Brain microvascular endothelial cell (primary cell): ENCODE results near the gene TAGLN2.
A peak's percentile ranks its signal among the peaks of the same experiment; 100 is the strongest.

Experiments
- DNase-seq: peaks from one replicate; pipeline ENCODE4 v3.0.0-alpha.2; 2020
- H3K27ac ChIP-seq: fragments of 250-450 bp; sonication (Bioruptor Pico); 2 replicates; pipeline ENCODE4 v1.5.1; 2020; ENCODE audit warnings: mild to moderate bottlenecking, moderate library complexity
- H3K27me3 ChIP-seq: fragments of 250-450 bp; sonication (Bioruptor Pico); replicated peaks from 2 replicates; pipeline ENCODE4 v1.5.1; 2020; ENCODE audit warnings: mild to moderate bottlenecking
- H3K36me3 ChIP-seq: fragments of 250-450 bp; sonication (Bioruptor Pico); replicated peaks from 2 replicates; pipeline ENCODE4 v1.5.1; 2020; ENCODE audit warnings: mild to moderate bottlenecking
- H3K4me3 ChIP-seq: 2 replicates; pipeline ENCODE4 v1.5.1; 2011; ENCODE audit warnings: low read depth, mild to moderate bottlenecking, control low read depth, low read length, moderate library complexity
- in situ Hi-C: cut with HindIII; loops from 2 replicates; pipeline ENCODE4 v1.10.0; 2017; ENCODE audit warnings: low sequenced_read_pairs, low pct_ligation_motif_present
- TF ChIP-seq, protein P1 (sequence below): IDR thresholded peaks from 2 replicates; pipeline ENCODE4 v1.5.1; 2011; ENCODE audit warnings: low read depth, mild to moderate bottlenecking, moderate library complexity, low read length, control low read depth, inconsistent platforms; ENCODE audit errors: missing control alignments

TAGLN2 gene

GRCh38 chr1:159924791-159925718, at the start of gene TAGLN2:
TAGLN2 (minus strand) TSS chr1:159925507; CDS start chr1:159920509, 4,998 bp downstream.
- in situ Hi-C loops, result no loop called here
- peak; percentile 87 for DNase-seq
- TF ChIP-seq, protein P1, sequence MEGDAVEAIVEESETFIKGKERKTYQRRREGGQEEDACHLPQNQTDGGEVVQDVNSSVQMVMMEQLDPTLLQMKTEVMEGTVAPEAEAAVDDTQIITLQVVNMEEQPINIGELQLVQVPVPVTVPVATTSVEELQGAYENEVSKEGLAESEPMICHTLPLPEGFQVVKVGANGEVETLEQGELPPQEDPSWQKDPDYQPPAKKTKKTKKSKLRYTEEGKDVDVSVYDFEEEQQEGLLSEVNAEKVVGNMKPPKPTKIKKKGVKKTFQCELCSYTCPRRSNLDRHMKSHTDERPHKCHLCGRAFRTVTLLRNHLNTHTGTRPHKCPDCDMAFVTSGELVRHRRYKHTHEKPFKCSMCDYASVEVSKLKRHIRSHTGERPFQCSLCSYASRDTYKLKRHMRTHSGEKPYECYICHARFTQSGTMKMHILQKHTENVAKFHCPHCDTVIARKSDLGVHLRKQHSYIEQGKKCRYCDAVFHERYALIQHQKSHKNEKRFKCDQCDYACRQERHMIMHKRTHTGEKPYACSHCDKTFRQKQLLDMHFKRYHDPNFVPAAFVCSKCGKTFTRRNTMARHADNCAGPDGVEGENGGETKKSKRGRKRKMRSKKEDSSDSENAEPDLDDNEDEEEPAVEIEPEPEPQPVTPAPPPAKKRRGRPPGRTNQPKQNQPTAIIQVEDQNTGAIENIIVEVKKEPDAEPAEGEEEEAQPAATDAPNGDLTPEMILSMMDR, result no peak

GRCh38 chr1:159974350-159974965, 49.2 kb upstream of the TAGLN2 start:
- TF ChIP-seq, protein P1, result no peak
- no peak for DNase-seq
- in situ Hi-C loops, result no loop called here
- Histone ChIP-seq H3K4me3 (no peak overlapping the region), H3K36me3 (no peaks in the 10 kb centered on the region), H3K27me3 (peaks cover 12% of the 10 kb centered on the region), H3K27ac (no peak overlapping the region)

More at GRCh38 chr1:159924791-159925718, at the start of gene TAGLN2:
- Histone ChIP-seq H3K4me3 (peak within 1 kb of the TSS; percentile 100), H3K36me3 (peaks cover under 1% of the 10 kb centered on the region), H3K27ac (peak within 1 kb of the TSS; percentile 97), H3K27me3 (no peaks in the 10 kb centered on the region)

DNA sequence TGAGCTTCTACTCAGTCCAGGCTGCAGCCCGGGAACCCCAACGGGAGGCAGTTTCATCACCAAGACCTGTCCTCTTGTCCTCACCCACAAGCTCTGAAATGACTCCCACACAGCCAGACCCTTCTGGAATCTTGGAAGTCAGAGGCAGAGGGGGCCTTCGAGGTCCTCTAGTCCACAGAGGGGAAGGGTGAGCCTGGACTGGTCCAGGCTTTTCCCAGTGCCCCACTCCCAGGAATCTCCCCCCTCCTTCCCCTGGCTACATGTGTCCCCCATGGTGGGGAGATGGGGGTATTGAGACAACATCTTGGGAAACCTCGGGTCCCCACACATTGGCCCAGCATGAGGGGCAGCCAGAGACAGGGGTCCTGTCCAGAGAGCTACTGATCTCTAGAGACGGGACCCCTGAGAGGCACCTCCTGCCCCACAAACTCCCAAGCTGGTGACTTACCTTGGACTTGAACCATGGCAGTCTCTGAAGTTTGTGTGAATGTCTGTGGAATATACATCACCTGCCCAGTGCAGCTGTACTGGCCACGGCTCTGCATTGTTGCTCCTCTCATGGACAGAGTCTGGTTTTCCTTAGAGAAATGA, 48.1 kb upstream of the TAGLN2 start:
- no peak overlapping the region for H3K4me3 ChIP-seq
- no peak for DNase-seq
- peaks cover 9% of the 10 kb centered on the region for H3K27me3 ChIP-seq
- H3K27ac ChIP-seq, result no peak overlapping the region
- TF ChIP-seq, protein P1, result no peak
- no peaks in the 10 kb centered on the region for H3K36me3 ChIP-seq
- in situ Hi-C loops, result no loop called here

DNA sequence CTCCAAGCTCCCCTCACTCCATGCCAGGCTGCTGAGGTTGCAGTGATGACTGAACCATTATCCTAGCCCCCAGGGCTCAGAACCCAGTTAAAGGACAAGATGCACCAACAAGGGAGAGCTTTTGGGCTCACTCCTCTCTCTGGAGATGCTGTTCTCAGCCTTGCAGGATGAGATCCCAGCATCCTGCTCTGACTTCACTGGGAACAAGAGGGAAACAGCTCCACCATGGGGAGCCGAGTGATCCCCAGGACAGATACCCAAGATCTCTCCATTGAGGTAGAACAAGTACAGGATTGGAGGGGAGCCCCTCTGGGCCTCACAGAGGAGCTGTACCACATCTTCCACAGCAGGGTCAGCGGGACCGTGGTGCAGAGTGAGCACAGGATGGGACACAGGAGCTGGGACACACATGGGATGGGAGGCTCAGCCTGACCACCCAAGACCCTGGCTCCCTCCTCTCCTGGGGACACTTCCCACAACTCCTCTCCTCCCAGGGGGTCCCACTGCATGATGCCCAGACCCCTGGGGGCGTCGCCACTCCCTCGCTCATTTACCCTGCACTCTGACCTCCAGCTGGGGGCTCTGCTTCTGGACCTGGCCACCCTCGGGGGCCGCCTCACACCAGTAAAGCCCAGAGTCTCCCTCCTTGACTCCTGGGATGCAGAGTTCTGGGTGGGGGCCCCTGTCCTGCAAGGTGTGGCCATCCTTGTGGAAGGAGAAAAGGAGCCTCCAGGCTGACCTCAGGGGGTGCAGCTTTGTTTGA, 47.3 kb upstream of the TAGLN2 start:
- Histone ChIP-seq H3K36me3 (no peaks in the 10 kb centered on the region), H3K4me3 (no peak overlapping the region)
- in situ Hi-C loops, result no loop called here

GRCh38 chr1:159970932-159971342, 45.6 kb upstream of the TAGLN2 start:
- H3K27me3 ChIP-seq, result peaks cover 6% of the 10 kb centered on the region
- no peak for DNase-seq
- in situ Hi-C loops, result no loop called here
- H3K27ac ChIP-seq, result no peak overlapping the region
- TF ChIP-seq, protein P1, result no peak
- no peaks in the 10 kb centered on the region for H3K36me3 ChIP-seq
- no peak overlapping the region for H3K4me3 ChIP-seq

More for the DNA sequence above, 47.3 kb upstream of the TAGLN2 start:
- no peak for DNase-seq
- TF ChIP-seq, protein P1, result no peak
- peaks cover 9% of the 10 kb centered on the region for H3K27me3 ChIP-seq
- no peak overlapping the region for H3K27ac ChIP-seq
